Fibroblast of skin of scalp (primary cell): ENCODE measurements around the gene MSMB.
"Not testable (repeated sequence)": the region's sequence is repeated elsewhere in the genome, so short reads cannot be mapped to it uniquely, and the experiment has no call there.

Experiments used
- DNase-seq: peaks from one replicate; pipeline ENCODE4 v3.0.0-alpha.2; 2013

Gene MSMB

GRCh38 chr10:46069771-46070463, 23.8 kb upstream of the MSMB start:
- DNase-seq, result no peak

GRCh38 chr10:46068905-46069304, 22.8 kb upstream of the MSMB start:
- DNase-seq, result no peak

DNA sequence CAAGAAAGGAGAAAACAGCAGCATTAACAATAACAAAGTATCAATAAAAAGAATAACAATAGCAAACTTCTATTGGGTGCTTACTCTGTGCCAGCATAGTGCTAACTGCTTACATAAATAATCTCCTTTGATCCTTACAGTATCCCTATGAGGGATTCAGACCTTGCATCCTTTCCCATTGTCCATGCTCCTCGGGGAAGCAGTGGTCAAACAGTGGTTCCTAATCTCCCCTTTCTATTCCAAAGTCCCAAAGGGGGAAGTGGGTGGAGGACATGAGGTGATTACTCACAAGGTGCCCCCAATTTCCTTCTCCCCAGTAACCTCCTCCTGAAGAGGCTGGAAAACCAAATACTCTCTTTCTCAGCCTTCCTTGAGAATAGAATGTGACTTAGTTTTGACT, 22.0 kb upstream of the MSMB start:
- DNase-seq, result no peak

DNA sequence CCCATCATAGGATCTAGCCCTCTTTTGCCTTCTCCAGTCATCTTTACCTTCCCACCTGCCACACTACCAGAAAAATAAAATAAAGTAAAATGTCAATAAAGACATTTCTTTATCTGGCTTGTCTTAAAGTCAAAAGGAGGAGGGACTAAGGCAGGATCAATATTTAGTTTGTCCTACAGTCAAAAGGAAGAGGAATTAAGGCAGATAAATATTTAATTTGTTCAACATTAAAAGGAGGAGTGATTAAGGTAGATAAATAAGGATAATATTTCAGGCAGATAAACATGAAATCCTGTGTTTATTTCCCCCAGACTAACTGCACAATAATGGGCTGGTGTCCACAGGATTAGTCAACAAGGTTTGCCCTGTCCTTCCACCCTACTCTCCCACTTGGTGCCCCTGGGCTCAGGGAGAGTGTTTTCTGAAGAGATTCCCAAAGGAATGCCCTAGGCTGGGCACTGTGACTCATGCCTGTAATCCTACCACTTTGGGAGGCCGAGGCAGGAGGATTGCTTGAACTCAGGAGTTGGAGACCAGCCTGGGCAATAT, 18.3 kb upstream of the MSMB start:
- no peak for DNase-seq

DNA sequence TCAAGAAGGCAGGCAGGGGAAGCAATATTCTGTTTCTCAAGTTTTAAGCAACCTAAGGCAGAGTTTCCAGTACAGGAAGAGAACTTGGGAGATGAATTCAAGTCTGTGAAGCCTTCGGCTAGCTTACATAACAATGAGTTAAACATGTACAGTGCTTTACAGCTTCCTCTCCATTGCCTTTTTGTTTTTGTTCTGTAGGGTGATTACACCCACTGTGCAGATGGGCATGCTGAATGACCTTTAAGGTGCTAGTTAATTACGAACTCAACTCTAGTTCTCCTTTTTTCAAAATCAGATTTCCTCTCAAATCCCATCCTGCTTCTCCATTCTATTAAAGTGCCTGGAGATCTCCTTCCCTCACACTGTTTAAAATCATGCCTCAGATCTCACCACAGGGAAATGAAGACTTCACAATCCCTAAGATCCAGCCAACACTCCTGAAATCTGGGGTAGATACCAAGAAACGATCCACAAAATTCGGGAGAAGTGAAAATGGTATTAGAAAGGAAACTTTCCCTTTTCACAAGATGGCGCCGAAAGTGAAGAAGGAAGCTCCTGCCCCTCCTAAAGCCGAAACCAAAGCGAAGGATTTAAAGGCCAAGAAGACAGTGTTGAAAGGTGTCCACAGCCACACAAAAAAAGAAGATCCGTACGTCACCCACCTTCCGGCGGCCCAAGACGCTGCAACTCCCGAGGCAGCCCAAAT, 16.8 kb upstream of the MSMB start:
- DNase-seq, result no peak

GRCh38 chr10:46060706-46061105, 14.6 kb upstream of the MSMB start:
- no peak for DNase-seq

DNA sequence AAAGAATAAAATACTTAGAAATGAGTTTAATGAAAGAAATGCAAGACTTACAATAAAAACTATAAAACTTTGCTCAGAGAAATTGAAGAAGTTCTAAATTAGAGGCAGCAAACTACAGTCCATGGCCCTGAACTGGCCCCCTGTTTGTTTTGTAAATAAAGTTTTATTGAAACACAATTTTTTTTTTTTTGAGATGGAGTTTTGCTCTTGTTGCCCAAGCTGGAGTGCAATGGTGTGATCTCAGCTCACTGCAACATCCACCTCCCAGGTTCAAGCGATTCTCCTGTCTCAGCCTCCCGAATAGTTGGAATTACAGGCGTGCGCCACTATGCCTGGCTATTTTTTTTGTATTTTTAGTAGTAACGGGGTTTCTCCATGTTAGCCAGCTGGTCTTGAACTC, 11.9 kb upstream of the MSMB start:
- DNase-seq, result not testable (repeated sequence)

DNA sequence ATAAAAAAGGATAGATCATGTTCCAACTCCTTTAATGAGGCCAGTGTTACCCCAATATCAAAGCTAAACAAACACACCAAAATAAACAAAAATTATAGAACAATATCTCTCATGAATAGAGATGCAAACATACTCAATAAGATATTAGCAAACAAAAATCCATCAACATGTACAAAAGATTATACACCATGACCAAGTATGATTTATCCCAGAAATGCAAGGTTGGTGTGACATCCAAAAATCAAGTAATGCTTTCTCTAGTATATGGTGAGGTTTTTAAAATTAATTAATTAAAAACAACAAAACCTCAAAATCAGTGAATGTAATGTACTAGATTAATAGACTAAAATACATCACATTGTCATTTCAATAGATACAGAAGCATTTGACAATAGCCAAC, 11.0 kb upstream of the MSMB start:
- DNase-seq, result no peak

- DNase-seq, result no peak
Observed at GRCh38 chr10:46055771-46056170, 9.7 kb upstream of the MSMB start.

DNA sequence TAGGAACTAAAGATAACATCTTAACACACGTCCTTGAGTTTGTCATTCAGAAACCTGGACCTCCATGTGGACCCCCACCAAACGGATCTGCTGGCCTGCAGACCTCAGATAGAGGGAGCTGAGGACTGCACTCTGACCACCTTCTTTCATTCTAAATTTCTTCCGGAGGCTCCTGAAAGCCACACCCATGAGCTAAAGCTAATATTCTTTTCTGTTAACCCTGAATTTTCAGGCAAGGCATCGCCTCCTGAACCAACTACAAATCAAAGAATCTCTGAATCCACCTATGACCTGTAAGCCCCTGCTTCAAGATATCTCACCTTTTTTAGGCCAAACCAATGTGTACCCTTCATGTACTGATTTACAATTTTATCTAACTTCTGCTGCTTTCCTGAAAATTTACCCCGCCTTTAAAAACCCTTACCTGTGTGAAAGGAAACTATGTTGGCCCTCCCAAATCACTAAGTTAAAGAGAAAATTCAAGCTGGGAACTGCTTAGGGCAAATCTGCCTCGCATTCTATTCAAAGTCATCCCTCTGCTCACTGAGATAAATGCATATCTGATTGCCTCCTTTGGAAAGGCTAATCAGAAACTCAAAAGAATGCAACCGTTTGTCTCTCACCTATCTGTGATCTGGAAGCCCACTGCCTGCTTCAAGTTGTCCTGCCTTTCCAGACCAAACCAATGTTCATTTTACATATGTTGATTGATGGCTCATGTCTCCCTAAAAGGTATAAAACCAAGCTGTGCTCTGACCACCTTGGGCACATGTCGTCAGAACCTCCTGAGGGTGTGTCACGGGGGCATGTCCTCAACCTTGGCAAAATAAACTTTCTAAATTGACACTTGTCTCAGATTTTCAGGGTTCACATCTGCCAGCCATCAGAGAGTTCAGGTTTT, 7.7 kb upstream of the MSMB start:
- no peak for DNase-seq

GRCh38 chr10:46052791-46053375, 6.8 kb upstream of the MSMB start:
- DNase-seq, result no peak

DNA sequence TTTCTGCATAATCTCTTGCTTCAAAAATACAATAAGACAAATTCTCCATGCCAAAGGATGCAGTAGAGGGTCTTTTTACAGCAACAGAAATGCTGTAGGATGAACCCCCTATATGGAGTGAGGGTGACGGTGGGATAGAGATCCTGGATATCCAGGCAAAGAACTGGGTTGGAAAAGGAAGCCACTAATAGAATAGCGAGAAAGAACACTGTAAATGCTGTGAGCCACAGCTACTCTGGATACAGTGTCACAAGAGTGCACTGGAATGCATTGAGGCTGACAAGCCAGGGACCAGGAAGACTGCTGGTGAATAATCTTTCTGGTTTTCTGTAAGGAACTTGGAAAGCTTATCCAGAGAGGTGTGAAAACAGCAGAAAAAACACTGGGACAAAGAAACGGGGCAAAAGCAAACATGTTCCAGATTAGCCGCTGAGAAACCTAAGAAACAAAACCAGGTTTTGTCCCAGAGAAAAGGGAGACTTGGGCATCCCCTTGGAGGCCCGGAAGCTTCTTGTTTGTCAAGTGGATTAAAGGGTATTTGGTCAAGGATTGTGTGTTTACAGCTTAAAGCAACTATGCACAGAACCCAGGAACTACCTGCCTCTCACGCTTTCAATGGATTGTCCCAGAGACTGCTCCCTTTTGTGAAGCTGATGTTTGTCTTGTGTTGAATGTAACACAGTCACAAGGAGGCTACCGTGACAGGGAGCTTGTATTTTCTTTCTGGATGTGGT, 6.2 kb upstream of the MSMB start:
- no peak for DNase-seq

GRCh38 chr10:46050941-46051623, 5.0 kb upstream of the MSMB start:
- DNase-seq, result no peak

DNA sequence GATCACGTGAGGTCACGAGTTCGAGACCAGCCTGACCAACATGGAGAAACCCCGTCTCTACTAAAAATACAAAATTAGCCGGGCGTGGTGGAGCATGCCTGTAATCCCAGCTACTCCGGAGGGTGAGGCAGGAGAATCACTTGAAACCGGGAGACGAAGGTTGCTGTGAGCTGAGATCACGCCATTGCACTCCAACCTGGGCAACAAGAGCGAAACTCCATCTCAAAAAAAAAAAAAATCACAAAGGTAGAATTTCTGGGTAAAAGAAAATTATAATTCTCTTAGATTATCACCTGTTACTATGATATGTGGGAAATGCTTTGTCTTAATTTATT, 3.4 kb upstream of the MSMB start:
- DNase-seq, result not testable (repeated sequence)

DNA sequence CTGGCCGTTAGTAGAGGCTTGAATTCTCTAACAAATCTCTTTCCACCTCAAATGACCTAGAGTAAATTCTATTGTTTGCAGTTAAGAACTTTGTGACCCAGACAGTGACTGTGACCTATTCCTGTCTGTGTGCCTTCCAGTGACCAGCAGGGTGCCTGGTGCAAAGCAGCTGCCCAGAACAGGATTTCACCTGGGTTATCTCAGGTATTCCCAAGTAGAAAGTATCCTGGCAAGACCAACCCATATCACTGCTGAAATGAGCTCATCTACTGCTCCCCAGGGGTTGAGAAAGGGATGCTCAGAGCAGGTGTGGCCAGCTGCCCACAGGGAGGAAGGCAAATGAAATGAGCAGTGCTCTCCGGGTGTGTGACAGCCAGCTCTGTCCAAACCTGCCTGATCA, 2.1 kb upstream of the MSMB start:
- no peak for DNase-seq

DNA sequence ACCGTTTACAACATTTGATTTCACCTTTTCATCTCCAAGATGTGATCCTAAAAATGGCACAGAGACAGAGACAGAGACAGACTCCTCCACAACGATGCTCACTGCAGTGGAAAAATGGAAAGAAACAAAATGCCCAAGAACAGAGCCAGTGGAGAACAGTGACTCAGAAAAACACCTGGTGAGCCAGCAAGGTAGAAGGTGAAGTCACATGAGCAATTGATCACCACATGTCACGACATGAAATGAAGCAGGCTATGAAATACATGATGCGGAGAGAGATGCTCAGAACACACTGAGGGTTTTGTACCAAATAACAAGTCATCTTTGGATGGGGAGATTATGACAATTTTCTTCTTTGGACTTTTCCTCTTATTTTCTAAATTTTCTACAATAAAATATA, 3.5 kb downstream of the MSMB start:
- no peak for DNase-seq

GRCh38 chr10:46040004-46040403, 6.1 kb downstream of the MSMB start:
- DNase-seq, result no peak

DNA sequence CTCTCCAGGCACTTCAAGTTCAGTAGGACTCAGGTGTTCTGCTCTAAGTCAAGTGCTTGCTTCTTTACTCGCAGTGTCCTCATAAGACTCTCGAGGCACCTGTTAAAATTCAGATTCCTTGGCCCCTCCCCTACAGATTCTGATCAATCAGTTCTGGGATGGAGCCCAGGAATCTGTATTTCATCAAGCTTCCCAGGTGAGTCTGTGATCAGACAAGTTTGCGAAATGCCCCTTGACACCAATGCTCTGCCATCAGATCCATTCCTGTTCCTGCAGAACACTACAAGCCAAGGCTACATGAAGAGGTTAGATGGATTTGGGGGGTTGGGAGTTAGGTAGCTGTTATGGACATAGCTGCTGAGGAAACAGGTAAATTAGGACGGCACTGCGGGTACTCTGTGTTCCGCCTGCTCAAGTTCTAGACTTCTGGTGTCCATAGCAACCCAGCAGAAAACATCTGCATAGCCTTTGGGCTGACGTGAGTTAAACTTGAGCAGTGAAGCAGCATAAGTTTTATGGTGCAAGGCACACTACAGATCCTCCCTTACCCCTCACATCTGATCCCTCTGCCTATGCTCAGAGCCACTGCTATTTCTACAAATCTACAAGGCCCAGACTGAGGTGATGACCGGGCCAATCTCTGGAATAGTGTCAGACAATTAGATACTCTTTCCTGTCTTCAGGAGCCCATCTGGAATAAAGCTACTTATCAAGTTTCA, 8.8 kb downstream of the MSMB start:
- no peak for DNase-seq

GRCh38 chr10:46035923-46036849, 9.9 kb downstream of the MSMB start:
- no peak for DNase-seq

DNA sequence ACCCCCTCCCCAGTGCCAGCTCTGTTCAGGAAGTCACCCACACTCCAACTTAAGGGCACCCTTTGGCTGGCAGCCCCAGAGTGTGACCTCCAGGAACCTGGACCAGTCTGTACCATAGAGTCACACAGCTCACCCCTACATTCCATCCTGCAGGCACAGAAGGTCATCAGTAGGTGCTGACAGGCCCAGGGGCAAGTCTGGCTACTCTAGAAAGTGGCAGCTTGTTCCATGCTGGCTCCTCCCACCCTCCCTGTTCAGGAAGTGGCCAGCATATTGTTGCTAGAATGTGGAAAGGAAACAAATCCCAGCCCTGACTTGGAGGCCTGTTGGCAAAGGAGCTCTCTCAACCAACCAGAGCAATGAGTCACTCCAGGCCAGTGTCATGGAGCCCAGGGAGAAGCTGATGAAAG, 12.5 kb downstream of the MSMB start:
- peak; percentile 86 for DNase-seq
